A549 (cell line): ENCODE results near the gene PUS3. TPM values are rescaled to one million over a fixed set of nuclear protein-coding genes. Genes with fewer than 3 reads are reported as not detected.

Experiments
- ATAC-seq, 2 experiments: fragments of 200-7000 bp in 1 of 2; fragments of >200 bp in 1 of 2; cut with Nextera tagmentation in 1 of 2; cut with Tn5 transposase in 1 of 2; 3 replicates each; pipeline versions ENCODE4 v1.8.0 to v1.9.1; 2018 to 2020; ENCODE audit warnings: mild to moderate bottlenecking in 1 of 2, moderate library complexity in 1 of 2
- CTCF ChIA-PET: fragments of 300-600 bp; sonication (Branson Sonifier 250); formaldehyde crosslinking; extraction: SDS; loops from one replicate; lab custom pipeline; 2021; ENCODE audit warnings: antibody characterized with exemption, inconsistent platforms; lab: Yijun Ruan, JAX
- POLR2A ChIA-PET: fragments of 350-600 bp; formaldehyde crosslinking; extraction: SDS; loops from one replicate; lab custom pipeline; 2021; ENCODE audit warnings: antibody characterized with exemption, inconsistent platforms; lab: Yijun Ruan, JAX
- DNase-seq, 2 experiments: peaks; one replicate each; pipeline versions ENCODE4 v3.0.0 to v3.0.0-alpha.2; 2011 to 2016; ENCODE audit warnings: low read depth in 1 of 2, low spot score in 1 of 2
- FAIRE-seq: peaks from 2 replicates; lab custom pipeline; 2011; peaks lifted over from hg19 to GRCh38; lab: Jason Lieb, UNC
- H3K27ac ChIP-seq, 2 experiments: fragments of >200 bp; sonication (Bioruptor Twin); formaldehyde crosslinking; 3 replicates each; pipeline ENCODE4 v1.5.1; 2016 to 2017
- H3K4me1 ChIP-seq: fragments of >200 bp; sonication (Bioruptor Twin); formaldehyde crosslinking; 3 replicates; pipeline ENCODE4 v1.6.1; 2016
- H3K4me2 ChIP-seq: fragments of >200 bp; sonication (Bioruptor Twin); formaldehyde crosslinking; 3 replicates; pipeline ENCODE4 v1.6.1; 2016
- H3K4me3 ChIP-seq: fragments of >200 bp; sonication (Bioruptor Twin); formaldehyde crosslinking; 3 replicates; pipeline ENCODE4 v1.5.1; 2016
- H3K9me3 ChIP-seq: fragments of >200 bp; sonication (Bioruptor Twin); formaldehyde crosslinking; 3 replicates; pipeline ENCODE4 v1.6.1; 2016
- CBX2 ChIP-seq: fragments of 200-600 bp; sonication (generic); IDR thresholded peaks from 2 replicates; pipeline ENCODE4 v1.6.1; 2016; ENCODE audit warnings: low read depth, mild to moderate bottlenecking, borderline replicate concordance
- EHMT2 ChIP-seq: fragments of 200-600 bp; sonication (generic); IDR thresholded peaks from 2 replicates; pipeline ENCODE4 v1.6.1; 2016; ENCODE audit warnings: antibody characterized with exemption, low read depth, mild to moderate bottlenecking, moderate library complexity
- HDAC2 ChIP-seq: fragments of 200-600 bp; sonication (generic); IDR thresholded peaks from 2 replicates; pipeline ENCODE4 v1.6.1; 2016
- HEYL ChIP-seq: fragments of 250-450 bp; sonication (Bioruptor Pico); IDR thresholded peaks from 2 replicates; pipeline ENCODE4 v1.8.0; 2021; ENCODE audit warnings: mild to moderate bottlenecking, moderate library complexity
- KDM5A ChIP-seq: fragments of 200-600 bp; sonication (generic); IDR thresholded peaks from 2 replicates; pipeline ENCODE4 v1.6.1; 2016; ENCODE audit warnings: antibody characterized with exemption, mild to moderate bottlenecking
- MAFK ChIP-seq: fragments of 450-650 bp; IDR thresholded peaks from 2 replicates; pipeline ENCODE4 v1.6.1; 2014; ENCODE audit not compliant: partially characterized antibody
- PHF8 ChIP-seq: fragments of 200-600 bp; sonication (generic); IDR thresholded peaks from 2 replicates; pipeline ENCODE4 v1.6.1; 2016; ENCODE audit warnings: low read depth, mild to moderate bottlenecking, antibody characterized with exemption, moderate library complexity, borderline replicate concordance
- POLR2A ChIP-seq: IDR thresholded peaks from 2 replicates; pipeline ENCODE4 v1.6.1; 2012; ENCODE audit warnings: mild to moderate bottlenecking, low read length
- POLR2AphosphoS2 ChIP-seq: conservative IDR thresholded peaks from 2 replicates; pipeline ENCODE4 v1.6.1; 2012; ENCODE audit warnings: low read length, improper control_type of control experiment, inconsistent platforms
- RCOR1 ChIP-seq: fragments of 150-350 bp; IDR thresholded peaks from 2 replicates; pipeline ENCODE4 v1.6.1; 2014; ENCODE audit warnings: antibody characterized with exemption, low read length, low read depth
- RNF2 ChIP-seq: fragments of 200-600 bp; sonication (generic); IDR thresholded peaks from 2 replicates; pipeline ENCODE4 v1.6.1; 2016; ENCODE audit warnings: low read depth, mild to moderate bottlenecking, antibody characterized with exemption, moderate library complexity, borderline replicate concordance
- SMC3 ChIP-seq: fragments of >200 bp; sonication (Bioruptor Twin); formaldehyde crosslinking; IDR thresholded peaks from 3 replicates; pipeline ENCODE4 v1.6.1; 2018; ENCODE audit warnings: inconsistent platforms
- ZFP36 ChIP-seq: fragments of 450-650 bp; IDR thresholded peaks from 2 replicates; pipeline ENCODE4 v1.6.1; 2014; ENCODE audit warnings: borderline replicate concordance; ENCODE audit not compliant: partially characterized antibody
- ZSCAN20 ChIP-seq: fragments of 250-450 bp; sonication (Bioruptor Pico); IDR thresholded peaks from 2 replicates; pipeline ENCODE4 v1.8.0; 2022; ENCODE audit warnings: mild to moderate bottlenecking, moderate library complexity
- WGBS: methylation state at CpG from one replicate; pipeline ENCODE4 v1.1.6; 2017; ENCODE audit errors: missing lambda C conversion rate; 5-methylcytosine and 5-hydroxymethylcytosine counted together
- polyA plus RNA-seq, 4 experiments: library from polyadenylated mRNA; depleted of rRNA in 3 of 4; stranded (reverse); fragments of >200 nt; fragmentation: RNase III in 1 of 4; extraction: RNeasy Plus Mini Kit Qiagen cat#74134 plus additional on column Dnase treatment in 1 of 4; gene quantifications; 2 replicates in 3 of 4; 3 replicates in 1 of 4; pipeline ENCODE4 v1.2.3, GENCODE V29; 2011 to 2017
- TF ChIP-seq, protein P1 (sequence below): fragments of >200 bp; sonication (Bioruptor Twin); formaldehyde crosslinking; IDR thresholded peaks from 2 replicates; pipeline ENCODE4 v1.6.1; 2016
- TF ChIP-seq, protein P2 (sequence below): fragments of >200 bp; sonication (Bioruptor Twin); formaldehyde crosslinking; IDR thresholded peaks from 3 replicates; pipeline ENCODE4 v1.5.1; 2016
- TF ChIP-seq, protein P3 (sequence below): fragments of 450-650 bp; IDR thresholded peaks from 2 replicates; pipeline ENCODE4 v1.6.1; 2014; ENCODE audit warnings: antibody characterized with exemption
- TF ChIP-seq, protein P4 (sequence below): fragments of 250-450 bp; sonication (Bioruptor Pico); IDR thresholded peaks from 2 replicates; pipeline ENCODE4 v1.5.0; 2021; ENCODE audit warnings: mild to moderate bottlenecking, moderate library complexity, borderline replicate concordance

The PUS3 gene
- polyA plus RNA-seq, 2 of the 4 experiments (the other 2 are of a cell fraction), result 5.0 to 8.0 TPM

DNA sequence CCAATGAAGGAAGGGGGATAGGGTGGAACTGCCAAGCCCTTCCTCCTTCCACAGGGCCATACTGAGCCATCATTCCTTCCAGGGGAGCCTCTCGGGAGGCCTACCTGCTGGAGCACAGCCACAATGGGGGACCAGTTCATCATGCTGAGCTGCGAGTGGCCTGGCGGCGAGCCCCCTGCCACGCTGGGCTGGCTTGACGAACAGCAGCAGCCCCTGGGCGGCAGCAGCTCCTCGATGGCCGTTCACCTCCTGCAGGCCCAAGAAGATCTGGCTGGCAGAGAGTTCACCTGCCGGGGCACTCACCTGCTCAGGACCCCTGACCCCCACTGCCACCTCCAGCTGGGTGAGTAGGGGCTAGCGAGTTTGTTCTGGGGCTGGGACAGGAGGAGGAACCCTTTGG lies 48.7 kb upstream of the PUS3 start:
- ChIA-PET CTCF (interaction anchor here (1.4 kb wide), 1 partner anchor 10 kb away, joined by 3 read pairs; no protein-coding TSS in a partner anchor), POLR2A (no interaction called here)
- FAIRE-seq (no peak), DNase-seq (no peak), ATAC-seq (no peak)
- Histone ChIP-seq H3K4me3 (no peak overlapping the region), H3K4me2 (no peak overlapping the region), H3K9me3 (no peaks in the 10 kb centered on the region), H3K4me1 (no peaks in the 10 kb centered on the region)
- TF ChIP-seq CBX2, result no peak
- no peak for TF ChIP-seq SMC3
- TF ChIP-seq MAFK, result no peak
- no peak for TF ChIP-seq EHMT2
- no peak for TF ChIP-seq HEYL (CRISPR knock-in tag)
- TF ChIP-seq POLR2AphosphoS2, result no peak
- TF ChIP-seq, protein P1, sequence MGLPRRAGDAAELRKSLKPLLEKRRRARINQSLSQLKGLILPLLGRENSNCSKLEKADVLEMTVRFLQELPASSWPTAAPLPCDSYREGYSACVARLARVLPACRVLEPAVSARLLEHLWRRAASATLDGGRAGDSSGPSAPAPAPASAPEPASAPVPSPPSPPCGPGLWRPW, result no peak
- no peak for TF ChIP-seq ZFP36
- TF ChIP-seq, protein P2, sequence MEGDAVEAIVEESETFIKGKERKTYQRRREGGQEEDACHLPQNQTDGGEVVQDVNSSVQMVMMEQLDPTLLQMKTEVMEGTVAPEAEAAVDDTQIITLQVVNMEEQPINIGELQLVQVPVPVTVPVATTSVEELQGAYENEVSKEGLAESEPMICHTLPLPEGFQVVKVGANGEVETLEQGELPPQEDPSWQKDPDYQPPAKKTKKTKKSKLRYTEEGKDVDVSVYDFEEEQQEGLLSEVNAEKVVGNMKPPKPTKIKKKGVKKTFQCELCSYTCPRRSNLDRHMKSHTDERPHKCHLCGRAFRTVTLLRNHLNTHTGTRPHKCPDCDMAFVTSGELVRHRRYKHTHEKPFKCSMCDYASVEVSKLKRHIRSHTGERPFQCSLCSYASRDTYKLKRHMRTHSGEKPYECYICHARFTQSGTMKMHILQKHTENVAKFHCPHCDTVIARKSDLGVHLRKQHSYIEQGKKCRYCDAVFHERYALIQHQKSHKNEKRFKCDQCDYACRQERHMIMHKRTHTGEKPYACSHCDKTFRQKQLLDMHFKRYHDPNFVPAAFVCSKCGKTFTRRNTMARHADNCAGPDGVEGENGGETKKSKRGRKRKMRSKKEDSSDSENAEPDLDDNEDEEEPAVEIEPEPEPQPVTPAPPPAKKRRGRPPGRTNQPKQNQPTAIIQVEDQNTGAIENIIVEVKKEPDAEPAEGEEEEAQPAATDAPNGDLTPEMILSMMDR, result no peak
- TF ChIP-seq RNF2, result no peak
- TF ChIP-seq, protein P3, sequence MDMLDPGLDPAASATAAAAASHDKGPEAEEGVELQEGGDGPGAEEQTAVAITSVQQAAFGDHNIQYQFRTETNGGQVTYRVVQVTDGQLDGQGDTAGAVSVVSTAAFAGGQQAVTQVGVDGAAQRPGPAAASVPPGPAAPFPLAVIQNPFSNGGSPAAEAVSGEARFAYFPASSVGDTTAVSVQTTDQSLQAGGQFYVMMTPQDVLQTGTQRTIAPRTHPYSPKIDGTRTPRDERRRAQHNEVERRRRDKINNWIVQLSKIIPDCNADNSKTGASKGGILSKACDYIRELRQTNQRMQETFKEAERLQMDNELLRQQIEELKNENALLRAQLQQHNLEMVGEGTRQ, result no peak
- TF ChIP-seq, all 56 proteins: peak for 0
- no peak overlapping the region for H3K27ac ChIP-seq
- WGBS, result 40% methylated on average over 2 of the region's 11 CpGs

DNA sequence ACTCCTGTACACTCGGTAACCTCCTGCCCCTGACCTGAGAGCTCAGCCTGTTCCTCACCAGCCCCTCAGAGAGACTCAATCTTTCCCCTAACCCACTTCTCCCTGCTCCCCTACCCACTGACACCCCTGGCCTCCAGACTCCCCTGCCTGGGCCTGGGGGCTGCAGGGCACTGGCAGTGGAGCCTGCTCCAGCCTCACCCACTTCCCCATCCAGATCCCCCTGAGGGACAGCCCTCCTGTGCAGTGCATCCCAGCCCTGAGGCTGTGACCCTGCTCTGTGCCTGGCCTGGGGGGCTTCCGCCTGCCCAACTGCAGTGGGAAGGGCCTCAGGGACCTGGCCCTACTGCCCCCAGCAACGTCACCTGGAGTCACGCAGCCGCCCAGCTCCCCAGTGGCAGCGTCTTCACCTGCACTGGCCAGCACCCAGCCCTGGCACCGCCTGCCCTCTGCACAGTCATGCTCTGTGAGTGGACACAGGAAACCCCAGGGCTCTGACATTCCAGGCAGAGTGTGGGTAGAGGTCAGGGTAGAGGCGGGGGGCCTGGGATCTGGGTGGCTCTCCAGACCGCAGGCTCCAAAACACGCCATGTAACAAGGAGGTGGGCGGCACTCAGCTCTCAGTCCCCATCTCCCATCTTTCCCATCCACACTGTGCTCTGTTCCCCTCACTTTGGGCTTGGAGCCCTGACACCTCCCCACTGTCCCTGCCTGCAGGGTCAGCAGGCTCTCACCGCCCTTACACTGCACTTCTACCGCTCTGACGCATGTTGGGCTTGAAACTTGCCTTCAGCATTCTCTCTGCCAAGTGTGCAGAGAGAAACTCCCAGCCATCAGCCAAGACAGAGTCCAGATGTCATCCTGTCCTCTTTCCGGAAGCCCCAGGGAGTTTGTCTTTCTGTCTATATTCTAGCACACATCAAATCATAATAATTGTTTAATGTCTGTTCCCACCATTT lies 48.0 kb upstream of the PUS3 start:
- CTCF ChIA-PET, result interaction anchor here (1.4 kb wide), 1 partner anchor 9 kb away, joined by 3 read pairs; no protein-coding TSS in a partner anchor
- Histone ChIP-seq H3K9me3 (no peaks in the 10 kb centered on the region), H3K4me3 (no peak overlapping the region), H3K27ac (no peak overlapping the region), H3K4me2 (no peak overlapping the region), H3K4me1 (no peaks in the 10 kb centered on the region)
- TF ChIP-seq, protein P4, sequence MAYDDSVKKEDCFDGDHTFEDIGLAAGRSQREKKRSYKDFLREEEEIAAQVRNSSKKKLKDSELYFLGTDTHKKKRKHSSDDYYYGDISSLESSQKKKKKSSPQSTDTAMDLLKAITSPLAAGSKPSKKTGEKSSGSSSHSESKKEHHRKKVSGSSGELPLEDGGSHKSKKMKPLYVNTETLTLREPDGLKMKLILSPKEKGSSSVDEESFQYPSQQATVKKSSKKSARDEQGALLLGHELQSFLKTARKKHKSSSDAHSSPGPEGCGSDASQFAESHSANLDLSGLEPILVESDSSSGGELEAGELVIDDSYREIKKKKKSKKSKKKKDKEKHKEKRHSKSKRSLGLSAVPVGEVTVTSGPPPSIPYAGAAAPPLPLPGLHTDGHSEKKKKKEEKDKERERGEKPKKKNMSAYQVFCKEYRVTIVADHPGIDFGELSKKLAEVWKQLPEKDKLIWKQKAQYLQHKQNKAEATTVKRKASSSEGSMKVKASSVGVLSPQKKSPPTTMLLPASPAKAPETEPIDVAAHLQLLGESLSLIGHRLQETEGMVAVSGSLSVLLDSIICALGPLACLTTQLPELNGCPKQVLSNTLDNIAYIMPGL (CRISPR knock-in tag), result no peak
- TF ChIP-seq ZSCAN20 (no peak), KDM5A (no peak), RCOR1 (no peak), HDAC2 (no peak), POLR2A (no peak), EHMT2 (no peak)
- no peak for FAIRE-seq
- DNase-seq, result no peak
- POLR2A ChIA-PET, result no interaction called here
- 86% methylated on average over 11 of the region's 15 CpGs for WGBS
- ATAC-seq, result peak in 1 of 2 experiments; percentile 22; a peak in 2 of 6 replicates

DNA sequence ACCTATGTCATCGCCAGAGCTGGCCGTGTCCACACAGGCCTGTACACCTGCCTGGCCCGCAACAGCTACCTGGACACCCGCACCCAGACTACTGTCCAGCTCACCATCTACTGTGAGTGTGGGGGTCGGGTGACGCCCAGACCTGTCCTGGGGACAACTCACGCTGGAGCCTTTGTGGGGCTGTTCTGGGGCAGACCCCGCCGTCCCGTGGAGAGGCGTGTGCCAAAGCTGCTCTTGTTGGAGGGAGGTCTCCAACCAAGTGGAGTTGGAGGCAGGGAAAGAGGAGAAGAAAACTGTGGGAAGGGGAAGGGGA lies 47.1 kb upstream of the PUS3 start:
- no peak for DNase-seq
- 95% methylated on average over 4 of the region's 11 CpGs for WGBS
- Histone ChIP-seq H3K4me3 (no peak overlapping the region), H3K9me3 (no peaks in the 10 kb centered on the region), H3K27ac (no peak overlapping the region), H3K4me2 (no peak overlapping the region), H3K4me1 (no peaks in the 10 kb centered on the region)
- FAIRE-seq, result no peak
- CTCF ChIA-PET, result no interaction called here
- POLR2A ChIA-PET, result no interaction called here
- TF ChIP-seq PHF8, result no peak
- ATAC-seq, result no peak
